Muscle layer of duodenum (tissue), 2 donors: ENCODE results near the gene NQO2.

ENCODE experiments used
- H3K27ac ChIP-seq: one replicate; pipeline ENCODE4 v1.7.0; 2013; ENCODE audit warnings: mild to moderate bottlenecking, low read length
- H3K27me3 ChIP-seq: one replicate; pipeline ENCODE4 v1.7.0; 2013; ENCODE audit warnings: low read depth, mild to moderate bottlenecking, control low read depth, low read length
- H3K36me3 ChIP-seq, 2 donors: one replicate each; pipeline ENCODE4 v1.7.0; 2013; ENCODE audit warnings: low read length in 2 of 2, control low read depth in 1 of 2, mild to moderate bottlenecking in 1 of 2; ENCODE audit not compliant: insufficient read depth in 2 of 2, control insufficient read depth in 1 of 2
- H3K4me1 ChIP-seq, 2 donors: one replicate each; pipeline ENCODE4 v1.7.0; 2013; ENCODE audit warnings: low read length in 2 of 2, mild to moderate bottlenecking in 2 of 2, control low read depth in 1 of 2, moderate library complexity in 1 of 2; ENCODE audit not compliant: insufficient read depth in 2 of 2, control insufficient read depth in 1 of 2
- H3K4me3 ChIP-seq, 2 donors: one replicate each; pipeline ENCODE4 v1.7.0; 2013; ENCODE audit warnings: low read length in 2 of 2, low read depth in 1 of 2, mild to moderate bottlenecking in 1 of 2
- H3K9me3 ChIP-seq, 2 donors: one replicate each; pipeline ENCODE4 v1.7.0; 2013; ENCODE audit warnings: low read length in 2 of 2, control low read depth in 1 of 2, mild to moderate bottlenecking in 1 of 2; ENCODE audit not compliant: control insufficient read depth in 1 of 2
- donor health status: healthy.

NQO2 gene

DNA sequence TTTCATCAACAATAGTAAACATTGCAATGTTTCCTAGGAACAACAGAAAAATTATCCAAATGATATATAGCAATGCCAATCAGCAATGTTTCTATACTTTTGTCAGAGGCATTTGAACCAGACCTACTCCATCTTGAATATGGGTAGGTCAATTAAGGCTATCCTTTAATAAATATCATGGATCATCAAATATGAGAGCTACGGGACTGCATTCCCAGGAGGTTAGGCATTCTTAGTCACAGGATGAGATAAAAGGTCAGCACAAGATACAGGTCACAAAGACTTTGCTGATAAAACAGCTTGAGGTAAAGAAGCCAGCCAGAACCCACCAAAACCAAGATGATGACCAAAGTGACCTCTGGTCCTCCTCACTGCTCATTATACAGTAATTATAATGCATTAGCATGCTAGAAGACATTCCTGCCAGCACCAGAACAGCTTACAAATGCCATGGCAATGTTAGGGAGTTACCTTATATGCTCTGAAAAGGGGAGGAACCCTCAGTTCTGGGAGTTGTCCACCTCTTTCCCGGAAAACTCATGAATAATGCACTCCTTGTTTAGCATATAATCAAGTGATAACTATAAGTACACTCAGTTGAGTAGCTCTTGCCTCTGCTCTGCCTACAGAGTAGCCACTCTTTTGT lies 19.8 kb upstream of the NQO2 start:
- peak overlapping the region; percentile 68 for H3K27ac ChIP-seq
- no peaks in the 10 kb centered on the region for H3K9me3 ChIP-seq
- no peaks in the 10 kb centered on the region for H3K36me3 ChIP-seq
- H3K4me3 ChIP-seq = no peak overlapping the region
- peaks cover 19 to 23% of the 10 kb centered on the region in 2 donors for H3K4me1 ChIP-seq
- H3K27me3 ChIP-seq = no peaks in the 10 kb centered on the region

DNA sequence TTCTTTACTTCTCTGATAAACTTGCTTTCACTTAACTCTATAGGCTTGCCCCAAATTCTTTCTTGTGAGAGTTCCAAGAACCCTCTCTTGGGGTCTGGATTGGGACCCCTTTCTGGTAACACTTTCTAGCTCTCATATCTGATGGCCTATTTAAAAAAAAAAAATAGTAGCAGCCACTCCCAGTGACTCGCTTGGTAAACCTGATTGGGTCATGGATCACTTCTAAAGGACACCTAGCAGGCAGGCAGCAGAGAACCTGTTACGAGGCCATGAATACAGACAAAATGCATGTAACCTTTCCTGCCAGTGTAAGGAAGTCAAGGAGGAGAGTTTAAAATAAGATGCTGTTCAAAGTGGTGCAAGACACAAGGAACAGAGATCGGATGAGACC lies 19.2 kb upstream of the NQO2 start:
- Histone ChIP-seq H3K4me3 (no peak overlapping the region), H3K36me3 (no peaks in the 10 kb centered on the region), H3K9me3 (no peaks in the 10 kb centered on the region), H3K27ac (peak overlapping the region; percentile 68), H3K4me1 (peaks cover 19 to 23% of the 10 kb centered on the region in 2 donors), H3K27me3 (no peaks in the 10 kb centered on the region)

DNA sequence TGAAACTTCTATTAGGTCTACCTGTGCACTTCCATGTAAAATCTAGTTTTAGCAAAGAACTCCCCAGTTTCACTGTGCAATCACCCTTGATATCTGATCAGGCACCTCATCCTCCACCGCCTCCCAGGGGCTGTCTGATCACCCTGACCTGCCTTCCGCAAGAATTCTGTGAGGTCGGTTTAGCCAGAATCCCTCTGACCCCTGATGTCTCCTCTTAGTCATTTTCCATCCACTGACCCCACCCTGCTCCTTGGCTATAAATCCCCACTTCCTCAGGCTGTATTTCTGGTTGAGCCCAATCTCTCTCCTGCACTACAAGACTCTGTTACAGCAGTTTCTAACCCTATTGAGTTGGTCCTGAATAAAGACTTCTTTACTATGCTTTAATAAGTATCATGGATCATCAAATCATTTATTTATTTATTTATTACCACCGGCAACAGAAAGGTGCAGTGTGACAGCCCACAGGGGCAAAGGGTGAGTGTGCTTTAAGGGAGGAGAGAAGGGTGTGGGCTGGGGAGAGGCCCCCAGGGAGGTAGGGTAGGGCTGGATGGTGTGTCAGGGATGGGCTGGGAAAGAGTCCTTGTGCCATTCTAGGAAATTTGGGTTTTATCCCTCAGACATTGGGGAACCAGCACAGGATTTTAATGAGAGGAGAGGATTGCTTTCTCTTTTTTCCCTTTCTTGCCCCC lies 17.1 kb upstream of the NQO2 start:
- H3K36me3 ChIP-seq = no peaks in the 10 kb centered on the region
- H3K27ac ChIP-seq = peak overlapping the region; percentile 67
- no peak overlapping the region for H3K4me3 ChIP-seq
- H3K27me3 ChIP-seq = no peaks in the 10 kb centered on the region
- H3K4me1 ChIP-seq = peaks cover 25 to 28% of the 10 kb centered on the region in 2 donors
- H3K9me3 ChIP-seq = no peaks in the 10 kb centered on the region

DNA sequence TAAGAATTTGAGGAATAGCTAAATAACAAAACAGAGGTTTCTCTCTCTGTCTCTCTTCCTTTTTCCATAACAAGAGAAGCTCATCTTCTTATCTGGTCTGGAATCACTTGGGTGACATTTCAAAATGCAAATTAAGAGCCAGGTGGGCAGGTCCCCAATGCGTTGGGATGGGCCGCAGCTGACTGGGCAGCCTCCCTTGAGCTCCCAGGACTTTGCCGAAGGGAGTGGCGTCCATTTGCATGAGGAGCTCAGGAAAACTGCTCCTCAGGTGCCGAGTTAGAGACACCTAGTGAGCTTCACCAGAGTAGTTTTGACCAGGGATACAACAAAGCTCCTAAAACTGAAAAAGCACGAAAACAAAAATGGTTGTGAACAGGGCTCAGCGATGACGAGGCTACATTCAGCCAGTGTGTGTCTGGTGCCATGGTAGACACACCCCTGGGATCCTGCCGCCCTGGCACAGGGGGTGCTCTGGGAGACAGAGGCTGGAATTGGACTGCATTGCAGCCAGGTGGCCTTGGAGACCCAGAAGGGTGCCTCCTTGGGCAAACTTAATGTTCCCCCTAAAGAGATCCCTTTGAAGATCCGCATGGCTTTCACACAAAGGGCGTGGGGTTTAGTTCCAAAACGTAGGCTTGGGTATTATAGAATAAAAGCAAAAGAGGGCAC lies 14.8 kb upstream of the NQO2 start:
- Histone ChIP-seq H3K27me3 (no peaks in the 10 kb centered on the region), H3K9me3 (no peaks in the 10 kb centered on the region), H3K36me3 (no peaks in the 10 kb centered on the region), H3K4me3 (no peak overlapping the region), H3K27ac (peak overlapping the region; percentile 86), H3K4me1 (peaks cover 33% of the 10 kb centered on the region in 2 donors)

DNA sequence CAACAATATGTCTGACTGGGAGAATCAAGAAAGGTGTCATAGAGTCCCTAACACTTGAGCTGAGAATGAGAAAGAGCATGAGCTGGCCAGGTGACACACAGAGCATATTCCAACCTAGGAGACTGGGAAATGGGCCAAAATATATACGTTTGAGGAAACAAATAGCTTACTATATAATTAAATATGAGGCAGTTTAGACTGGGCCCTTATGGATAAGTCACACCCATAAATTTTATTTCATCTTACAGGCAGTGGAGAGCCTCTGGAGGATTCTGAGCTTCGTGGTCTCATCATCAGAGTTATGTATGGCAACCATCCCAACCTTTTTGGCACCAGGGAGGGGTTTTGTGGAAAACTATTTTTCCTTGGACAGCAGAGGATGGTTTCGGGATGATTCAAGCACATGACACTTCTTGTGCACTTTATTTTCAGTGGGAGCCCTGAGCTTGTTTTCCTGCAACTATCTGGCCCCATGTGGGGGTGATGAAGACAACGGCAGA lies 12.9 kb upstream of the NQO2 start:
- Histone ChIP-seq H3K9me3 (no peaks in the 10 kb centered on the region), H3K27me3 (no peaks in the 10 kb centered on the region), H3K4me3 (no peak overlapping the region), H3K27ac (peak overlapping the region; percentile 100), H3K4me1 (peaks cover 16 to 23% of the 10 kb centered on the region in 2 donors), H3K36me3 (no peaks in the 10 kb centered on the region)

DNA sequence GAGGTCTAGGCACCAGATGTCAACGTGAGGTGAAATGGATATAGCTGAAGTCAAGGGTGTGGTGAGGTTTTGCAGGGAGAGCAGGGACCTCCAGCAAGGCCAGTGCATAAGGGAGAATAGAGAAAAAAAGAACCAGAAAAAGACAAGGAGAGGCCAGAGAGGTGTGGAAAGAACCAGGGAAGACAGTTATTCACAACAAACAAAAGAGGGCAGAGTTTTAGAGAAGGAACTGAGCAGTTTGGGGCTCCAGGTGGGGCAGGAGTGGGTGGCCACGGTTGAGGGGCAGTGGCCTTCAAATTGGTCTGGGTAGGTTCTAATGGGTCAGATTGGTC lies 11.6 kb upstream of the NQO2 start:
- Histone ChIP-seq H3K9me3 (no peaks in the 10 kb centered on the region), H3K27me3 (no peaks in the 10 kb centered on the region), H3K4me1 (peaks cover 12 to 15% of the 10 kb centered on the region in 2 donors), H3K36me3 (no peaks in the 10 kb centered on the region), H3K4me3 (peak overlapping the region; percentile 87 to 97), H3K27ac (peak overlapping the region; percentile 100)

DNA sequence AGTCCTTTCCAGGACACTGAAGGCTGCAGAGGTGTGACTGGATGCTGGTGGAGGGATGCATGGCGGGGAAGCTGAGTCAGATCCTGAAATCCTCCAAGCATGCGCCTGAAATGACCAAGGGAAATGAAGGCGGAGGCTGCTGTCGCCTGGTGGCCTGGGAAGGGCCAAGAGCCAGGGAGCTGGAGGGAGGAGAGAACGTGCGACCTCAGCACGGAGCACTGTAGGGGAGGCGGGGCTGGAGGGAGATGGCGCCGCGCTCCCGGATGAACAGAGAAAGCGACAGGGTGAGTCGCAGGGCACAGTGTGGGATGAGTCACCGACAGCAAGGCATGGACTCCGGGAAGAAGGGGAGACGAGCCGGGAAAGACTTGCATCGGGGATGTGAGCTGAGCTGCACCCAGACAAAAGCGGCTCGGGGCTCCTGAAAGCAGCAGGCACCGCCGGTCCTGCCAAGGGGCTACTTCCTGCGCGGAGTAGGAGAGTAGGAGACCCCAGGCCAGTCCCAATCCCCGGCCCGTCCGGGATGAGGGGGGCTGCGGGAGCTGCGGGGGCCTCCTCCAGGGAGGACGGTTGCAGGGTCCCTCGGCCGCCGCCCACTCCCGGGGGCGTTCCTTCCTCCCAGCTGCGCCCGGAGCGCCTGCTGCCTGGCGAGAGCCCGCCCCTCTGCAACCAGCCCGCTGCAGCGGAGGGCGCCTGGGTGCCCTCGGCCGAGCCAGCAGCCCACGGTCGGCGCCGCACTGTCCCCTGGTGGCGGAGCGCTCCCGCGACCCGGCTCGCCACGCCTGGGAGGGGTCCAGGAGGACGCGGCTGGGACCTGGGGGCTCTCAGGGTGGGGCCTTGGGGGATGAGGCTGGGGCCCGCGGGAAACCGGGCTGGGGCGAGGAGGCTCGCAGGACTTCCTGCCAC lies 11.0 kb upstream of the NQO2 start:
- H3K27me3 ChIP-seq = no peaks in the 10 kb centered on the region

DNA sequence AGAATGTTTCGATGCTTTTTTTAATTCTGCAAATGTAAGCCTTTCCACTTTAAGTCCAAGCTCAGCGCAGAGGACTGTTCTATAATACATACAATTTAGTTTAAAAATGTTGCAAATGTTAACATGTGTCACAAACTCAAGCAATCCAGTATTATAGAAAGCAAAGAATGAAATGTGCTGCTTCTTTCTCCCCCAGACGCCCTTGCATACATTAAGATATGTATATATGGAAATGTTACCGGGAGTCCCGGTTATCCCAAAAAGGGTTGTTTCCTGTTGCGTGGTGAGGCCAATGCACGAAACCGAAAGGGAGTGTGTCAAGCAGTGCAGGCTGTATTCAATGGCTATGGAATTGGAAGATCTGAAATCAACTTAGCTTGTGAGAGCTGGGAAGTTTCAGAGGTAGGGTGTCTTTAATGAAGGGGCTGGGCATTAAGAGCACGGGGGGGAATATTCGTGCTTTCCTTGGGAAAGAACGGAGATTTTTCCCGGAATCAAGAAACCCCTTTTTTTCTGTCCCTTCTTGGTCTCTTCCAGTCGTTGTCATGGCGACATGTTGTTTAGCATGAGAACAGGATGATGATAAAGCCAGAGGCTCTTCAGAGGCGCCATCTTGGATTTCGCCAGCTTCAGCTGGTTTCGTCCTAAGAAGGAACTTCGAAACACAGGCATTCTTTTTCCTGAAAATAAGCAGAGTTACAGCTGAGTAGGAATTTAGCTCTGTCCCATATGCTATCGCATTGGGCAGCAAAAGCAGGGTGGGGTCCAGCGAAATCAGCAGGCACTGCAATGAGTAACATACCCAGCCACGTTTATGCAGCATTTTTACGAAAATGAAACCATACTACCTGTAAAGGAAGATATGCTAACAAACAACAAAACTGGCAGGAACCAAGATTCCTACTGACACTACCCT lies 10.1 kb upstream of the NQO2 start:
- Histone ChIP-seq H3K9me3 (no peaks in the 10 kb centered on the region), H3K4me1 (peaks cover 12 to 15% of the 10 kb centered on the region in 2 donors), H3K36me3 (no peaks in the 10 kb centered on the region), H3K27me3 (no peaks in the 10 kb centered on the region), H3K27ac (peak overlapping the region; percentile 100), H3K4me3 (peak overlapping the region; percentile 87 to 97)

More for the DNA sequence above, 11.0 kb upstream of the NQO2 start:
- Histone ChIP-seq H3K4me3 (peak overlapping the region; percentile 87 to 97), H3K36me3 (no peaks in the 10 kb centered on the region), H3K9me3 (no peaks in the 10 kb centered on the region), H3K27ac (peak overlapping the region; percentile 100), H3K4me1 (peaks cover 12 to 15% of the 10 kb centered on the region in 2 donors)

DNA sequence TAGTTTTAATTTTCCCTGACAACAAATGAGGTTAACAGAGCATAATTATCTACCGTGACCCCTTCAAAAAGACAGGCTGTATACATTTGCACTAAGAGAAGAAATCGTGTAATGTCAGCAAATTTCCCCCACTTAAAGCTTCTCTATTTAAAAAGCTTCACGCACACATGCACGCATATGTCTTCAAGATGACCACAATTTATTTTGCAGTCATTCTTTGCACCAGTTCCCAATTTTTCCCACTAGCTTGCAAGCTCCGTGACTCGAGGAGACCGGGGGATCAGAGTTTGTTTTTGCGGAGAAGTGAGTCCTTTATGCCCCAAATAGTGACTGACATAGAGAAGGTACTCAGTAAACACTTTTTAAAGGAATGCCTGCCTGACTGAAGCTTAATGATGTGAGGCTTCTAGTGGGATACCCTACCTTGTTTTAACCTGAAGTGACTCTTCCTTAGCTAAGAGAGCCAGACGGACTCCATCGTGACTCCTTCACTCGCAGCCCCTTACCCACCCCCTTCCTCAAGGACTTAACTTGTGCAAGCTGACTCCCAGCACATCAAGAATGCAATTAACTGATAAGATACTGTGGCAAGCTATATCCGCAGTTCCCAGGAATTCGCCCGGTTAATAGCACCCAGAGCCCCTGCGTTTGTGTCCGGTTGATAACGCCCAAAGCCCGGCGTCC lies 9.3 kb upstream of the NQO2 start:
- H3K4me1 ChIP-seq = peaks cover 12 to 15% of the 10 kb centered on the region in 2 donors
- no peaks in the 10 kb centered on the region for H3K27me3 ChIP-seq
- peak overlapping the region; percentile 87 to 97 for H3K4me3 ChIP-seq
- no peaks in the 10 kb centered on the region for H3K9me3 ChIP-seq
- H3K36me3 ChIP-seq = no peaks in the 10 kb centered on the region
- H3K27ac ChIP-seq = peak overlapping the region; percentile 100
